T-helper 17 cell (primary cell): Measurements from ENCODE around the gene PPP1R1C. TPM values are rescaled to one million over a fixed set of nuclear protein-coding genes. Genes with fewer than 3 reads are reported as not detected.

Experiments
- ATAC-seq: fragments of 150-1000 bp; cut with Tn5 transposase; 2 replicates; pipeline ENCODE4 v1.10.0; 2021; ENCODE audit warnings: mild to moderate bottlenecking, moderate library complexity
- DNase-seq, 3 donors: peaks; one replicate each; pipeline versions ENCODE4 v3.0.0 to v3.0.0-alpha.2; 2020 to 2021
- H3K9me3 ChIP-seq: one replicate; pipeline ENCODE4 v1.7.0; 2013; ENCODE audit warnings: low read length, mild to moderate bottlenecking; ENCODE audit not compliant: control insufficient read depth, poor library complexity, severe bottlenecking
- H3K27ac Mint-ChIP-seq: one replicate; pipeline ENCODE4 v1.8.0; 2022; ENCODE audit warnings: mild to moderate bottlenecking, moderate library complexity, mixed read lengths
- H3K27me3 Mint-ChIP-seq: one replicate; pipeline ENCODE4 v1.8.0; 2022; ENCODE audit warnings: mixed read lengths
- H3K36me3 Mint-ChIP-seq: one replicate; pipeline ENCODE4 v1.8.0; 2022; ENCODE audit warnings: low read depth, mixed read lengths
- H3K4me1 Mint-ChIP-seq: one replicate; pipeline ENCODE4 v1.8.0; 2022; ENCODE audit warnings: mild to moderate bottlenecking, mixed read lengths
- H3K4me3 Mint-ChIP-seq: one replicate; pipeline ENCODE4 v1.8.0; 2022; ENCODE audit warnings: mild to moderate bottlenecking, moderate library complexity, mixed read lengths
- total RNA-seq, 4 donors: library from RNA in 2 of 4; stranded (reverse) in 2 of 4; gene quantifications; one replicate each; pipeline ENCODE4 v1.2.3 and lab custom pipeline; 2022 to 2026

PPP1R1C gene
- total RNA-seq, 2 donors from 2014 or later: not detected

GRCh38 chr2:182067393-182067792, 81.7 kb downstream of the PPP1R1C start:
- no peak for DNase-seq

GRCh38 chr2:182068811-182069210, 83.2 kb downstream of the PPP1R1C start:
- no peaks in the 10 kb centered on the region for H3K9me3 ChIP-seq
- DNase-seq (no peak), ATAC-seq (no peak)
- Mint-ChIP-seq H3K4me3 (no peak overlapping the region), H3K4me1 (peaks cover 2% of the 10 kb centered on the region), H3K27me3 (peaks cover 37% of the 10 kb centered on the region), H3K36me3 (no peaks in the 10 kb centered on the region), H3K27ac (no peak overlapping the region)

More at GRCh38 chr2:182067393-182067792, 81.7 kb downstream of the PPP1R1C start:
- H3K4me1 Mint-ChIP-seq: peaks cover 2% of the 10 kb centered on the region
- H3K36me3 Mint-ChIP-seq: no peaks in the 10 kb centered on the region
- no peak overlapping the region for H3K27ac Mint-ChIP-seq
- no peak overlapping the region for H3K4me3 Mint-ChIP-seq
- no peak for ATAC-seq
- H3K9me3 ChIP-seq: no peaks in the 10 kb centered on the region
- H3K27me3 Mint-ChIP-seq: peaks cover 24% of the 10 kb centered on the region

- H3K27ac Mint-ChIP-seq: no peak overlapping the region
- no peaks in the 10 kb centered on the region for H3K36me3 Mint-ChIP-seq
- H3K27me3 Mint-ChIP-seq: peaks cover 37% of the 10 kb centered on the region
- no peak for DNase-seq
- H3K9me3 ChIP-seq: no peaks in the 10 kb centered on the region
- H3K4me1 Mint-ChIP-seq: peaks cover 2% of the 10 kb centered on the region
- no peak overlapping the region for H3K4me3 Mint-ChIP-seq
- ATAC-seq: no peak
Observed at GRCh38 chr2:182069416-182069815, 83.8 kb downstream of the PPP1R1C start.

- no peaks in the 10 kb centered on the region for H3K9me3 ChIP-seq
- DNase-seq: no peak
- H3K27ac Mint-ChIP-seq: no peak overlapping the region
- H3K27me3 Mint-ChIP-seq: peaks cover 37% of the 10 kb centered on the region
- no peak for ATAC-seq
- H3K36me3 Mint-ChIP-seq: no peaks in the 10 kb centered on the region
- H3K4me3 Mint-ChIP-seq: no peak overlapping the region
- H3K4me1 Mint-ChIP-seq: peaks cover 2% of the 10 kb centered on the region
Observed at GRCh38 chr2:182069908-182070307, 84.3 kb downstream of the PPP1R1C start.

DNA sequence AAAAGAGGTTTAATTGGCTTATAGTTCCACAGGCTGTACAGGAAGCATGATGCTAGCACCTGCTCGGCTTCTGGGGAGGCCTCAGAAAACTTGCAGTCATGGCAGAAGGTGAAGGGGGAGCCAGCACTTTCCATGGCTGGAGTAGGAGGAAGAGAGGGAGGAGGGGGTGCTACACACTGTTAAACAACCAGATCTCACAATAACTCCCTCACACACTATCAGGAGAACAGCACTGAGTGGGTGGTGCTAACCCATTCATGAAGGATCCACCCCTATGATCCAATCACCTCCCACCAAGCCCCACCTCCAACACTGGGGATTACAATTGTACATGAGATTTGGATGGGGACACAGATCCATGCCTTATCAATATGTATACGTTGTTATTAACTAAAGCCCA, 85.1 kb downstream of the PPP1R1C start:
- no peak overlapping the region for H3K27ac Mint-ChIP-seq
- peaks cover 37% of the 10 kb centered on the region for H3K27me3 Mint-ChIP-seq
- no peaks in the 10 kb centered on the region for H3K36me3 Mint-ChIP-seq
- H3K9me3 ChIP-seq: no peaks in the 10 kb centered on the region
- DNase-seq: no peak
- peaks cover 2% of the 10 kb centered on the region for H3K4me1 Mint-ChIP-seq
- no peak overlapping the region for H3K4me3 Mint-ChIP-seq
- no peak for ATAC-seq

GRCh38 chr2:182072861-182073260, 87.2 kb downstream of the PPP1R1C start:
- DNase-seq (no peak), ATAC-seq (no peak)
- Mint-ChIP-seq H3K4me3 (no peak overlapping the region), H3K27ac (no peak overlapping the region), H3K27me3 (peaks cover 36% of the 10 kb centered on the region), H3K36me3 (no peaks in the 10 kb centered on the region), H3K4me1 (peaks cover 2% of the 10 kb centered on the region)
- no peaks in the 10 kb centered on the region for H3K9me3 ChIP-seq

GRCh38 chr2:182073613-182074012, 88.0 kb downstream of the PPP1R1C start:
- DNase-seq (no peak), ATAC-seq (no peak)
- H3K4me3 Mint-ChIP-seq: no peak overlapping the region
- no peaks in the 10 kb centered on the region for H3K4me1 Mint-ChIP-seq
- no peak overlapping the region for H3K27ac Mint-ChIP-seq
- no peaks in the 10 kb centered on the region for H3K36me3 Mint-ChIP-seq
- H3K9me3 ChIP-seq: no peaks in the 10 kb centered on the region
- peaks cover 31% of the 10 kb centered on the region for H3K27me3 Mint-ChIP-seq

DNA sequence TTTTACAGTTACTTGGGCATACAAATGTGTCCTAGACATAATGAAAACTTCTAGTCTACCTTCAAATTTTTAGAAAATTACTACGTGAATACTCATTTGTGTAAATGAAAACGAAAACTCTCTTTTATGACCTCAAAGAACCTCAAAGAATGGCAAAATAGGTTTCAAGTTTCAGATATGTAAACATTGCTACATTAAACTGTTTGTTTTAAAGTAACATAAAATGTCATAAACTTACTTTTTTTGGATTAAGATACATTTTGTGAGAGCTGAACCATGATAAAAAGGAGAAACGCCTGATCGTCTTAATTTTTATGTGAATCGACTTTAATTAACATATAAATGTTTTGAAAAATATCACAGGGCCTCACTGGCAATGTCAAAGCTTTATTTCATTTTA, 91.4 kb downstream of the PPP1R1C start:
- H3K27me3 Mint-ChIP-seq: peaks cover 36% of the 10 kb centered on the region
- H3K9me3 ChIP-seq: no peaks in the 10 kb centered on the region
- H3K36me3 Mint-ChIP-seq: peaks cover 2% of the 10 kb centered on the region
- no peak for DNase-seq
- no peak overlapping the region for H3K4me3 Mint-ChIP-seq
- H3K27ac Mint-ChIP-seq: no peak overlapping the region
- ATAC-seq: no peak
- no peaks in the 10 kb centered on the region for H3K4me1 Mint-ChIP-seq

DNA sequence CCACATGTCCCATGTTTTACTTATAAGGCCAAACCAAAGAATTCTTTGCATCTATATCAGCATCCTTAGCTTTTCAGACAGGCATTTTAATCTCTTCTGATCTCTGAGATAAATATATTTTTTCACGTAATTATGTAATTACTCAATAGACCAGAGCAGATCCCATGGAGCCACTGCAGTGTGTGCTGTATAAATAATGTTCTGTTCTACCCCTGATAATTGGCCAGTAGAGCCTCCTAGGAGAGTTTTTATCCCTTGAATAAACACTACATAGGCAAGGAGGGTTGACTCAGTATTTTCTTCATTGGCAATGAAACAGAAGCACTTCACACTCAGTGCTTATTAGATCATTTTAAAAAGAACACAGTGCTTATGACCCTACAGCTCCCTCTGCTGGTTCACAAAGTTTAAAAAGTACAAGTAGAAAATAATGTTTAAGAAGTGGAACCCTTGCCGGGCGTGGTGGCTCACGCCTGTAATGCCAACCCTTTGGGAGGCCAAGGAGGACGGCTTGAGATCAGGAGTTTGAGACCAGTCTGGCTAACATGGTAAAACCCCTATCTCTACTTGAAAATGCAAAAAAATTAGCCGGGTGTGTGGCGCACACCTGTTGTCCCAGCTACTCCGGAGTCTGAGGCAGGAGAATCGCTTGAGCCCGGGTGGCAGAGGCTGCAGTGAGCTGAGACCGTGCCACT, 91.9 kb downstream of the PPP1R1C start:
- H3K27ac Mint-ChIP-seq: no peak overlapping the region
- peaks cover 36% of the 10 kb centered on the region for H3K27me3 Mint-ChIP-seq
- no peak for ATAC-seq
- H3K36me3 Mint-ChIP-seq: peaks cover 2% of the 10 kb centered on the region
- no peaks in the 10 kb centered on the region for H3K9me3 ChIP-seq
- H3K4me1 Mint-ChIP-seq: no peaks in the 10 kb centered on the region
- no peak overlapping the region for H3K4me3 Mint-ChIP-seq
- DNase-seq: no peak

DNA sequence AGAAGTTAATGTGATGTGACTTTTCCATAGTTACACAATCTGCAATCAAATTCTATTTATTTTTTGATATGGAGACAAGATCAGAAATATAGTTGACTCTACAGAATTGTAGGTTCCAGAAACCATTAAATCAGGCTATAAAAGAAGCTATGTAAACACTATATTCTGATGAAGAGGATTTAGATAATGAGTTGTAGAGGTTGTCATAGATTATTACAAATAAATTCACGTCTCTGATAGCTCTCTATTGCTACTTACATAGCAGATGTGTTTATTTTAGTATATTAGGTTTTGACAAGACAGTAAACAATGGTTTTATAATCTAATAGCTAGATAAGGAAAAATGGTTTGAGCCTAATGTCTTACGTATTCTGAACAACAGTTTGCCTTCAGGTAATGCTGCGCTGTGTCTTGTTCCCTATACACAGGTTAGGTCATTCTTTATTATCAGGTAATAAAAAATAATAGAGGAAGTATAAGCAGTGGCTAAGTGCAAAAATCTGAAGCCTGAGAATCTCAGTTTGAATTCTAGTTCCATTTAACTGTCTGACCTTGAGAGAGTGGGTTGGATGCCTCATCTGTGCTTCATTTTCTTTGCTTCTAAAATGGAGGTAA, 93.4 kb downstream of the PPP1R1C start:
- ATAC-seq (no peak), DNase-seq (no peak)
- Mint-ChIP-seq H3K27me3 (peaks cover 33% of the 10 kb centered on the region), H3K27ac (no peak overlapping the region), H3K4me3 (no peak overlapping the region), H3K4me1 (no peaks in the 10 kb centered on the region), H3K36me3 (peaks cover 2% of the 10 kb centered on the region)
- H3K9me3 ChIP-seq: no peaks in the 10 kb centered on the region

DNA sequence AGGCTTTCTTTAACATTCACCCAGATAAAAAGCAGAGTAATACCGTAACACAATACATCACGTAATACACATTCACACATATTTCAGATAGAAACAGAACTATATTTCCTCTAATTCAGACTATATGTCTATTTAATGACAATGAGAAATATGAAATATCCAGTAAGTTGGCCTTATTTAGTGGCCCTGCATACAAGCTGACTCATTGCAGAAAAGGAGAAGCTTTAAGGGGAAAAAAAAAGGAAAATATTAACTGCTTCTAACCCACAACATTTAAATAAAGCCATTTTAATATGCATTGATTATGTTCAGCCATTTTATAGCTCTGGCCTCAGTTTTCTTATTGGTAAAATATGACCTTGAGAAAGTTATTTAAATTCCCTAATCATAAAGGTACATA, 94.8 kb downstream of the PPP1R1C start:
- Mint-ChIP-seq H3K27ac (no peak overlapping the region), H3K4me1 (no peaks in the 10 kb centered on the region), H3K36me3 (peaks cover 2% of the 10 kb centered on the region), H3K4me3 (no peak overlapping the region), H3K27me3 (peaks cover 39% of the 10 kb centered on the region)
- no peaks in the 10 kb centered on the region for H3K9me3 ChIP-seq
- ATAC-seq (no peak), DNase-seq (no peak)

DNA sequence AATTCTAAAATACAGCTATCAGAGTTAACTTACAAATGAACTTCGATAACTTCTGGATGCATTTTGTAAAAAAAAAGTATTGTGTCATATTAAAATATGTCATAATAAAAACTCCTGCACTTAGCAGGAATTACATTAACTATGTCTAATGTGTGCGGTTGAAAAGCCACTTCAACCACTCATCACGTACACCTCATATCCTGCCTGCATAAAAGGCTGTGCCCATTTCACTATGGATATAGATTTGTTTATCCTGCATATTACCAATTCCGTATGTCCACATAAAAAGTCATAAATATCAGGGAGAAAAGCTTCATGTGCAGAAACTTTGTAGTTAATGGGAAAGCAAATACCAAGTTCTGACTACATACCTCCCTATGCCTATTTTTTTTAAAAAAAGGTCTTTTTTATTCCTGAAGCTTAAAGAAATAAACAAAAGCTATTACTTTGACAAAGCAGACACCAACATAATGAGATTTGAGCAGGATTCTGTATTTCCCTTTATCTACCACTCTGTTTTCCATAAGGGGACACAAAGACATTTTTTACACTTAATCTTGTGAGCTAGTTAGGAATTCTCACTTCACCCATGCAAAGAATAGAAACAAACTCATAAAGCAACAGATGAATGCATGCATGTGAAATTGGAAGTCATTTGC, 96.1 kb downstream of the PPP1R1C start:
- no peak overlapping the region for H3K27ac Mint-ChIP-seq
- no peaks in the 10 kb centered on the region for H3K9me3 ChIP-seq
- ATAC-seq (no peak), DNase-seq (no peak)
- H3K4me1 Mint-ChIP-seq: no peaks in the 10 kb centered on the region
- peaks cover 2% of the 10 kb centered on the region for H3K36me3 Mint-ChIP-seq
- peaks cover 39% of the 10 kb centered on the region for H3K27me3 Mint-ChIP-seq
- H3K4me3 Mint-ChIP-seq: no peak overlapping the region

- H3K27ac Mint-ChIP-seq: no peak overlapping the region
- no peak overlapping the region for H3K4me3 Mint-ChIP-seq
- H3K27me3 Mint-ChIP-seq: peaks cover 23% of the 10 kb centered on the region
- no peaks in the 10 kb centered on the region for H3K36me3 Mint-ChIP-seq
- H3K4me1 Mint-ChIP-seq: no peaks in the 10 kb centered on the region
- ATAC-seq (no peak), DNase-seq (no peak)
- H3K9me3 ChIP-seq: no peaks in the 10 kb centered on the region
Observed at GRCh38 chr2:182088681-182089320, 103.1 kb downstream of the PPP1R1C start.
